Adrenal gland (tissue), 12 donors: ENCODE measurements around the gene C3. TPM values are rescaled to one million over a fixed set of nuclear protein-coding genes. Genes with fewer than 3 reads are reported as not detected.
"Not testable (repeated sequence)": the region's sequence is repeated elsewhere in the genome, so short reads cannot be mapped to it uniquely, and the experiment has no call there.

ENCODE experiments used
- DNase-seq, 7 donors: peaks; one replicate each; pipeline ENCODE4 v3.0.0-alpha.2; 2019 to 2020
- H3K27ac ChIP-seq, 5 donors: fragments of 200-600 bp; sonication (generic) in 4 of 5; 1 replicate in 3 of 5; 2 replicates in 2 of 5; pipeline versions ENCODE4 v1.5.1 to v1.8.0; 2016 to 2020; ENCODE audit warnings: mild to moderate bottlenecking in 1 of 5
- H3K27me3 ChIP-seq: fragments of 200-600 bp; 2 replicates; pipeline ENCODE4 v1.8.0; 2021
- H3K36me3 ChIP-seq, 2 donors: fragments of 200-600 bp; replicated peaks in 1 of 2; 1 replicate in 1 of 2; 2 replicates in 1 of 2; pipeline versions ENCODE4 v1.5.1 to v1.8.0; 2018 to 2022
- H3K4me1 ChIP-seq, 2 donors: fragments of 200-600 bp; replicated peaks in 1 of 2; 1 replicate in 1 of 2; 2 replicates in 1 of 2; pipeline versions ENCODE4 v1.5.1 to v1.8.0; 2018 to 2021
- H3K4me3 ChIP-seq, 4 donors: fragments of 200-600 bp; sonication (generic) in 3 of 4; one replicate each; pipeline ENCODE4 v1.5.1; 2016 to 2018
- H3K9me3 ChIP-seq, 3 donors: fragments of 200-600 bp; sonication (generic) in 1 of 3; replicated peaks in 1 of 3; 1 replicate in 2 of 3; 2 replicates in 1 of 3; pipeline versions ENCODE4 v1.5.1 to v1.8.0; 2016 to 2021
- CTCF ChIP-seq, 6 experiments: fragments of 450-650 bp in 4 of 6; fragments of 200-600 bp in 2 of 6; sonication (generic) in 1 of 6; IDR thresholded peaks; 1 replicate in 5 of 6; 2 replicates in 1 of 6; pipeline versions ENCODE4 v1.5.1 to v1.8.0; 2016 to 2021; ENCODE audit warnings: antibody characterized with exemption in 6 of 6, mild to moderate bottlenecking in 2 of 6, moderate library complexity in 1 of 6
- POLR2A ChIP-seq, 2 donors: fragments of 450-650 bp; IDR thresholded peaks; one replicate each; pipeline ENCODE4 v1.6.1; 2017; ENCODE audit warnings: antibody characterized with exemption in 2 of 2, mild to moderate bottlenecking in 2 of 2, moderate library complexity in 1 of 2
- WGBS, 4 donors: extraction: QIAGEN DNeasy Blood & Tissue Kit in 2 of 4; methylation state at CpG; one replicate each; pipeline versions ENCODE4 v1.1.5 to v1.1.7; 2013 to 2017; 5-methylcytosine and 5-hydroxymethylcytosine counted together
- intact Hi-C, 2 donors: fragments of 100-400 bp; cut with DNase I; formaldehyde crosslinking; loops; one replicate each; pipeline versions ENCODE4 v1.14.1 to v1.15.0; 2022 to 2023
- polyA plus RNA-seq, 3 donors: library from polyadenylated mRNA; stranded (reverse); fragments of 200-250 nt in 2 of 3; fragments of 350-450 nt in 1 of 3; fragmentation: Illumina TruSeq in 1 of 3; extraction: RNeasy Lipid Tissue Mini Kit (QIAGEN cat#74804) in 1 of 3; gene quantifications; one replicate each; pipeline ENCODE4 v1.2.3, GENCODE V29; 2013 to 2014
- total RNA-seq, 9 donors: library from RNA; depleted of rRNA in 4 of 9; stranded (reverse); fragments of >200 nt in 4 of 9; fragments of 120-200 nt in 1 of 9; fragmentation: NEBNext Ultra II Directional in 1 of 9; extraction: Animal tissue kit (Norgen Biotek cat#: 25700) in 1 of 9; gene quantifications; one replicate each; pipeline versions ENCODE4 v1.1.0 to v1.2.4, GENCODE V29; 2013 to 2023
- donor health status: healthy with polysubstance abuse.
- donor health status: Bipolar disorder and iron deficiency.
- donor health status: DM: yes; HTN: yes; CAD: no.
- donor health status: DM: no; HTN: no; CAD: no.
- donor health status: DM: no; HTN: no; CAD: no.
- donor health status: DM: yes; HTN: yes; CAD: no.

Gene C3
- total and polyA plus RNA-seq, 12 donors, result 2.4 to 5,179 (median 2,192) TPM

GRCh38 chr19:6767357-6768235 lies 47.1 kb upstream of the C3 start, which contains the start of gene SH2D3A:
TSS of gene SH2D3A (minus strand) at chr19:6767435. CDS start at chr19:6763748, 3,687 bp downstream.
- Histone ChIP-seq H3K27ac (no peak within 1 kb of the TSS), H3K36me3 (no peaks in the 10 kb centered on the region), H3K9me3 (no peaks in the 10 kb centered on the region), H3K4me1 (peaks cover 6 to 11% of the 10 kb centered on the region in 2 donors), H3K27me3 (no peaks in the 10 kb centered on the region), H3K4me3 (peak within 1 kb of the TSS in 1 of 4 donors; percentile 11)
- 4 to 7% (median 5%) methylated on average over 25 to 47 of the region's 47 CpGs for WGBS, 4 donors
- peak in 6 of 7 donors; percentile 42 to 71 (median 64) for DNase-seq
- intact Hi-C loops, result no loop called here
- TF ChIP-seq CTCF (IDR thresholded peaks at IDR 0.05) (no peak), POLR2A (IDR thresholded peaks at IDR 0.05) (no peak)

DNA sequence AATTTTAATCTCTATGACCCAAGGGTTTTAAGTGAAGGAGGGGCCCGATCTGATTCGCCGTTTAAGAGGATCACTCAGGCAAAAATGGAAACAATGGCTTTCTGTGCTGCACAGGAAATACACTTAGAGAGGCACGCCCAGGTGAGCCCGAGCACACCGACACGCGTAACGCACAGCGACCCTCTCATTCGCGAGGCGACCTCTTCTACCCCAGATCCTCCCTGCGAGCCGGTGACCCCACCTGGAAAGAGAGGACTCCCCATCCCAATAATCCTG lies 46.6 kb upstream of the C3 start:
- H3K4me3 ChIP-seq, result peak overlapping the region in 1 of 4 donors; percentile 11
- DNase-seq, result no peak
- no peaks in the 10 kb centered on the region for H3K36me3 ChIP-seq
- H3K9me3 ChIP-seq, result no peaks in the 10 kb centered on the region
- H3K27me3 ChIP-seq, result no peaks in the 10 kb centered on the region
- 0 to 7% (median 4%) methylated on average over 7 to 15 of the region's 15 CpGs for WGBS, 4 donors
- TF ChIP-seq POLR2A (IDR thresholded peaks at IDR 0.05), result no peak
- TF ChIP-seq CTCF (IDR thresholded peaks at IDR 0.05), result no peak
- no peak overlapping the region for H3K27ac ChIP-seq
- intact Hi-C loops, result no loop called here
- H3K4me1 ChIP-seq, result peaks cover 6 to 11% of the 10 kb centered on the region in 2 donors

GRCh38 chr19:6766357-6767080 lies 46.1 kb upstream of the C3 start:
- H3K4me1 ChIP-seq, result peaks cover 6 to 11% of the 10 kb centered on the region in 2 donors
- WGBS, 4 donors, result 29 to 47% (median 39%) methylated on average over 16 of the region's 16 CpGs
- no peaks in the 10 kb centered on the region for H3K27me3 ChIP-seq
- no peaks in the 10 kb centered on the region for H3K36me3 ChIP-seq
- TF ChIP-seq CTCF (IDR thresholded peaks at IDR 0.05), result no peak
- no peak for TF ChIP-seq POLR2A (IDR thresholded peaks at IDR 0.05)
- peak overlapping the region in 1 of 4 donors; percentile 11 for H3K4me3 ChIP-seq
- H3K9me3 ChIP-seq, result no peaks in the 10 kb centered on the region
- DNase-seq, result no peak
- no peak overlapping the region for H3K27ac ChIP-seq
- intact Hi-C loops, result no loop called here

DNA sequence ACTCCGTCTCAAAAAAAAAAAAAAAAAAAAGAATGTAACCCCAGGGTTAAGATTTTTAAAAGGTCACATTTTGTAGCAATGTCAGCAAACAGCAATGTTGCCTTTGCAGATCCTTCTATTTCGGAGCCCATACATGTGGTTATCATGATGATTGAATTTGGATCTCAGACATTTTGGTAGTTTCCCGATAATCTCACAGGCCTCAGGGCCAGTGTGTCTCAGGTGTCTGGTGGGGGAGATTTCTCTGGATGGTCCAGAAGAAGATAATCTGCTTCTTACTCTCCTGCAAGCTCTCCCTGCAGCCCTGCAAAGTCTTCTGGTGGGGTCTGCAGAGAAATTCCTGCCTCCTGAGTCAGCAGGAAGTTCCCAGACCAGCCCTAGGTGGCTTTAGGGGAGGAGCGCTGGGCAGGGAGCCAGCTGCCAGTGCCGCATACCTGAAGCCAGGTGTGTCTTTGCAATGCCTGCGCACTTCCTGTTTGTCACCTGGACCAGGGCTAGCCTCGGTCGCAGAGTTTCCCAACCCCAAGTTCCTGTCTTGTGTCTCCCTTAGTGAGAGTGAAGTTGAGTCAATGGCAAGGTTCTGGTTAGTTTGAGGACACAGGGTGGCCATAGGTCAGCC lies 45.4 kb upstream of the C3 start:
- Histone ChIP-seq H3K27ac (no peak overlapping the region), H3K27me3 (no peaks in the 10 kb centered on the region), H3K9me3 (no peaks in the 10 kb centered on the region), H3K36me3 (no peaks in the 10 kb centered on the region), H3K4me3 (no peak overlapping the region), H3K4me1 (peaks cover 6 to 11% of the 10 kb centered on the region in 2 donors)
- no peak for TF ChIP-seq POLR2A (IDR thresholded peaks at IDR 0.05)
- TF ChIP-seq CTCF (IDR thresholded peaks at IDR 0.05), result no peak
- intact Hi-C loops, result no loop called here
- 51 to 74% (median 52%) methylated on average over 3 to 8 of the region's 8 CpGs for WGBS, 4 donors
- DNase-seq, result no peak

GRCh38 chr19:6762253-6762797 lies 41.9 kb upstream of the C3 start:
- intact Hi-C loops, H3K9me3 ChIP-seq, H3K27ac ChIP-seq, H3K4me1 ChIP-seq, H3K36me3 ChIP-seq, H3K27me3 ChIP-seq, H3K4me3 ChIP-seq: not testable (repeated sequence)
- peak in 1 of 7 donors; percentile 23 for DNase-seq
- WGBS, 4 donors, result 56 to 71% (median 65%) methylated on average over 7 to 8 of the region's 8 CpGs
